ENCODE measurements around the gene TTLL3. TPM values are rescaled to one million over a fixed set of nuclear protein-coding genes. Genes with fewer than 3 reads are reported as not detected.

The TTLL3 gene
- total and polyA plus RNA-seq, 12 donors, result 10.1 to 214 (median 45.5) TPM

DNA sequence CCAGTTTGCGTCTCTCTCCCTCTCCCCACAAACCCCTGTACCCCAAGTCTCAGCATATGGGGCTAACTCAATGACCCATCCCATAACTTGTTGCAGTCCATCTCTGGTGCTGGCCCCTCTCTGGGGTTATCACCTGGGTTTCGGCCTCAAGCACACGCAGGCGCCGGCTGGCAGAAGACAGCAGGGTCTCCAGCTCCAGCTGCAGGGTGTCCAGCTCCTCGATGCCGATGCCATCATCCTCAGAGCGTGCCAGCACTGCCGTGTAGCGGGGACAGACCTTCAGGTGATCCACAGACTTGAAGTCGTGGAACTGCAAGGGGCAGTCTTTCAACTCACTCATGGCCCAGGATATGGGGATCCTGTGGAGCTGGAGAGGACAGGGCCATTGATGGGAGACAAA is 18.9 kb upstream of the TTLL3 start:
- Histone ChIP-seq H3K27me3 (no peaks in the 10 kb centered on the region), H3K27ac (peak overlapping the region in 3 of 5 donors; percentile 89 to 97 (median 96)), H3K4me3 (no peak overlapping the region), H3K36me3 (replicated peaks in 1 of 2) (peaks cover 0 to 21% of the 10 kb centered on the region in 2 donors), H3K4me1 (replicated peaks in 1 of 2) (peaks cover 36 to 61% of the 10 kb centered on the region in 2 donors), H3K9me3 (replicated peaks in 1 of 3) (no peaks in the 10 kb centered on the region)
- WGBS, 4 donors, result 79 to 97% (median 85%) methylated on average over 8 to 11 of the region's 11 CpGs
- TF ChIP-seq, protein P1, sequence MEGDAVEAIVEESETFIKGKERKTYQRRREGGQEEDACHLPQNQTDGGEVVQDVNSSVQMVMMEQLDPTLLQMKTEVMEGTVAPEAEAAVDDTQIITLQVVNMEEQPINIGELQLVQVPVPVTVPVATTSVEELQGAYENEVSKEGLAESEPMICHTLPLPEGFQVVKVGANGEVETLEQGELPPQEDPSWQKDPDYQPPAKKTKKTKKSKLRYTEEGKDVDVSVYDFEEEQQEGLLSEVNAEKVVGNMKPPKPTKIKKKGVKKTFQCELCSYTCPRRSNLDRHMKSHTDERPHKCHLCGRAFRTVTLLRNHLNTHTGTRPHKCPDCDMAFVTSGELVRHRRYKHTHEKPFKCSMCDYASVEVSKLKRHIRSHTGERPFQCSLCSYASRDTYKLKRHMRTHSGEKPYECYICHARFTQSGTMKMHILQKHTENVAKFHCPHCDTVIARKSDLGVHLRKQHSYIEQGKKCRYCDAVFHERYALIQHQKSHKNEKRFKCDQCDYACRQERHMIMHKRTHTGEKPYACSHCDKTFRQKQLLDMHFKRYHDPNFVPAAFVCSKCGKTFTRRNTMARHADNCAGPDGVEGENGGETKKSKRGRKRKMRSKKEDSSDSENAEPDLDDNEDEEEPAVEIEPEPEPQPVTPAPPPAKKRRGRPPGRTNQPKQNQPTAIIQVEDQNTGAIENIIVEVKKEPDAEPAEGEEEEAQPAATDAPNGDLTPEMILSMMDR (IDR thresholded peaks at IDR 0.05), result no peak
- TF ChIP-seq POLR2A (IDR thresholded peaks at IDR 0.05), result no peak
- intact Hi-C loops (cut with DNase I), result no loop called here
- DNase-seq, result no peak

DNA sequence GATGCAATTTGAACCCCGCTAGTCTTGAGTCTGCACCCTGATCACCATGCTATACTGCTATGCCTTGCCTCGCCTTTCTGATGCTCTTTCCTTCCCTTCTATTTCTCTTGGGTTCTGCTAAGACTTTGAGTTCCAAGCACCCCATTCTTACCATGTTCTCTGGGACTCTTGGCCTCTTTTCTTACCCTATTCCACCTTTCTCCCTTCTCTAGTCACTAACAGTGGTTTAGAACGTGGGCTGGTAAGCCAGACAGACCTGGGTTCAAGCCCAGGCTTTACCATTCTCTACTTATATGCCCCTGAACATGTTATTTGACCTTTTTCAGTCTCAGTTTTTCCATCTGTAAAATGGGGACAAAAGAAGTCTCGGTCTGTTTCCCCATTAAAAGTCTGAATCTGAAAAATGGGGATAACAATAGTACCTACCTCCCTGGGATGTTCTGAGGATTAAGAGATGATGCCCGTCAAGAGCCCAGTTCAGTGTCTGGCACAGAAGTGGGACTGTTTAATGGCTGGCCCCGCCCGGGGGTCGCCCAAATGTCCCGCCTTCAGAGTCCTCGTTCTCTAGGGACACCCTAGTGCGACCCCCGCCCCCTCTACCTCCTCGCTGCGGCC is 18.2 kb upstream of the TTLL3 start:
- peaks cover 0 to 17% of the 10 kb centered on the region in 2 donors for H3K36me3 ChIP-seq (replicated peaks in 1 of 2)
- H3K27ac ChIP-seq, result peak overlapping the region; percentile 88 to 97 (median 96)
- no peaks in the 10 kb centered on the region for H3K9me3 ChIP-seq (replicated peaks in 1 of 3)
- H3K4me1 ChIP-seq (replicated peaks in 1 of 2), result peaks cover 29 to 57% of the 10 kb centered on the region in 2 donors
- intact Hi-C loops (cut with DNase I), result no loop called here
- TF ChIP-seq POLR2A (IDR thresholded peaks at IDR 0.05), result no peak
- TF ChIP-seq, protein P1 (IDR thresholded peaks at IDR 0.05), result no peak
- WGBS, 4 donors, result 16 to 25% (median 18%) methylated on average over 10 to 14 of the region's 14 CpGs
- H3K27me3 ChIP-seq, result no peaks in the 10 kb centered on the region
- peak overlapping the region; percentile 72 to 80 (median 72) for H3K4me3 ChIP-seq
- DNase-seq, result no peak

DNA sequence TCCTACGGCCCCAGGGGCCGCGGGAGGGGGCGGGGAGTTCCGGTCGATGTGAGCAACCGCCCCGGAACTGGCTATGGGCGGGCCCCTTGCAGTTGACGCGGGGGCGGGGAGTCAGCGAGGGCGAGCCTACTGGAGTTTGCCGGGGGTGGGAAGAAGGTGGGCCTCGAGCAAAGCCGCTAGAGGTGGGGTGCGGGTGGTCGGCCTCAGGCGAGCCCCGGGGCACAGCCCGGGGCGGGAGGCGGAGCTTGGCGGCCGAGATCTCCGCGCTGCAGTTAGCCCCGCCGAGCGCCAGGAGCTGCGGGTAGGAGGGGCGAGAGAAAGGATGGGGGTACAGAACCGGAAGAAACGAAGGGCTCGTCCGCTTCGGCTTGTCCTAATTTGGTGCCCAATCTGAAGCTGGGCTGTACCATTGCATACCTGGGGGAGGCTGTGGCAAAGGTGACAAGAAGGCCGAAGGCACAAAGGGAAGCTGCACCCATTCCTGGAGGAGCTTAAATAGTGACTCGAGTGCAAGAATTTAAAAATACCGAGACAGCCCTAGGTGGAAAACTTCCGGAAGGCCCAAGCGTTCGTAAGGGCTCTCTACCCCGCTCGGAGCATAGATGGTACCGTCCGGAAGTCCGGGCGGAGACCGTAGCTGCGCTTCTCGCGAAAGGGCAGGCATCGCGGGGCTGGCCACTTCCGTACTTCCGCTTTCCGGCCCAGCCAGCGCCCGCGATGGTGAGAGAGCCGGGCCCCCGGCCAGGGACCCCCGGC is 17.5 kb upstream of the TTLL3 start, which contains the start of the genes ARPC4 and TADA3:
TSS of gene ARPC4 (plus strand) at position 678 of the 756 bp plus-strand sequence. CDS start at position 718, 40 bp downstream.
TSS of gene TADA3 (minus strand) at position 69 of the 756 bp plus-strand sequence. CDS start 1,007 bp downstream, outside the sequence.
- peak within 1 kb of the TSS; percentile 88 to 97 (median 96) for H3K27ac ChIP-seq
- H3K36me3 ChIP-seq (replicated peaks in 1 of 2), result peaks cover 0 to 21% of the 10 kb centered on the region in 2 donors
- TF ChIP-seq, protein P1 (IDR thresholded peaks at IDR 0.05), result peak in 4 of 6 experiments; percentile 15 to 35 (median 26)
- TF ChIP-seq POLR2A (IDR thresholded peaks at IDR 0.05), result peak; percentile 56
- H3K4me3 ChIP-seq, result peak within 1 kb of the TSS; percentile 72 to 80 (median 72)
- intact Hi-C loops (cut with DNase I), result no loop called here
- no peaks in the 10 kb centered on the region for H3K9me3 ChIP-seq (replicated peaks in 1 of 3)
- WGBS, 4 donors, result 1 to 2% (median 1%) methylated on average over 14 to 65 of the region's 65 CpGs
- H3K27me3 ChIP-seq, result no peaks in the 10 kb centered on the region
- peak; percentile 90 to 95 (median 93) for DNase-seq
- H3K4me1 ChIP-seq (replicated peaks in 1 of 2), result peaks cover 22 to 50% of the 10 kb centered on the region in 2 donors

DNA sequence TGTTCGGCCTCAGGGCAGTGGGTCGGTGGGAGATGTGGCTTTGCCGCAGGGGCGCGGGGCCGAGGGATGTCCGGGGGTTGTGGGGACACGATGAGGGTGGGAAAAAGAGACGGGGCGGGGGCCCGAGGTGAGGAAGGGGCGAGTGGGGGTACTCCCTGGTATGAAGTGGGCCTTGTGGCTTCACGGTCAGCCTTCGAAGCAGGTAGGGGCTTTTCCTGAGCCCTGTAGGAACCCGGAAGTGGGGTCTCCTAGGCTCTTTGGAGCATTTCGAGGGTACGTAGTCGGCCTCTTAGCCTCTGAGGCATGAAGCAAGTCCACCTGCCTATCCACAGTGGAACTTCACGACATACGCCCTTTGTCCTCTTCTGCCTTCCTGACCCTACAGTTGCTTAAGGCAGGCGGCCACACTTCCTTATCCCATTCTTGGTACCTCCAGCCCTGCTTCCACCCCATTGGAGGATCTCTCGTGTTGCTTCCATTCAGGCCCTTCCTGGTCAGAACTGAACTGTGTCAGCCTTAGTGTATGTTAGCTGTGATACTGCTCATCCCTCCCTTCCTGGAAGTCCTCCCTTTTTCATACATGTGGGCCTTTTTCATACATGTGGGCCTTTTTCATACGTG is 16.8 kb upstream of the TTLL3 start:
- DNase-seq, result peak in 4 of 7 donors; percentile 48 to 71 (median 49)
- no peaks in the 10 kb centered on the region for H3K27me3 ChIP-seq
- TF ChIP-seq, protein P1 (IDR thresholded peaks at IDR 0.05), result no peak
- no peak for TF ChIP-seq POLR2A (IDR thresholded peaks at IDR 0.05)
- H3K36me3 ChIP-seq (replicated peaks in 1 of 2), result peaks cover 0 to 28% of the 10 kb centered on the region in 2 donors
- H3K4me3 ChIP-seq, result peak overlapping the region; percentile 72 to 73 (median 72)
- H3K4me1 ChIP-seq (replicated peaks in 1 of 2), result peaks cover 17 to 45% of the 10 kb centered on the region in 2 donors
- H3K27ac ChIP-seq, result peak overlapping the region; percentile 88 to 97 (median 96)
- 0 to 1% (median 0%) methylated on average over 11 to 23 of the region's 23 CpGs for WGBS, 4 donors
- H3K9me3 ChIP-seq (replicated peaks in 1 of 3), result no peaks in the 10 kb centered on the region
- intact Hi-C loops (cut with DNase I), result no loop called here
